HepG2 (cell line): ENCODE measurements around the gene CCNA2. TPM values are rescaled to one million over a fixed set of nuclear protein-coding genes. Genes with fewer than 3 reads are reported as not detected.

Experiments
- CBFB ChIP-seq: sonication (generic); formaldehyde crosslinking; IDR thresholded peaks from 2 replicates; pipeline ENCODE4 v1.4.0; 2020; ENCODE audit warnings: missing genetic modification reagents
- HNRNPL ChIP-seq: fragments of 200-400 bp; formaldehyde crosslinking; IDR thresholded peaks from 2 replicates; pipeline ENCODE4 v1.6.1; 2017; ENCODE audit warnings: mild to moderate bottlenecking, low read depth, low read length
- HNRNPLL ChIP-seq: fragments of 200-400 bp; formaldehyde crosslinking; IDR thresholded peaks from 2 replicates; pipeline ENCODE4 v1.6.1; 2017; ENCODE audit warnings: mild to moderate bottlenecking, low read depth, low read length; ENCODE audit not compliant: poor library complexity, severe bottlenecking
- KDM3A ChIP-seq: IDR thresholded peaks from 2 replicates; pipeline ENCODE4 v1.6.1; 2018; ENCODE audit warnings: low read depth, missing compliant biosample characterization
- KLF15 ChIP-seq: sonication (generic); formaldehyde crosslinking; IDR thresholded peaks from 2 replicates; pipeline ENCODE4 v1.8.1; 2023; ENCODE audit warnings: borderline replicate concordance, mild to moderate bottlenecking, inconsistent platforms, missing genetic modification reagents, mixed read lengths
- MTF1 ChIP-seq: sonication (generic); formaldehyde crosslinking; IDR thresholded peaks from 2 replicates; pipeline ENCODE4 v1.5.0; 2020; ENCODE audit warnings: missing genetic modification reagents
- NCOA1 ChIP-seq: sonication (generic); formaldehyde crosslinking; IDR thresholded peaks from 2 replicates; pipeline ENCODE4 v1.9.0; 2021; ENCODE audit warnings: missing genetic modification reagents
- PLRG1 ChIP-seq: fragments of 450-650 bp; conservative IDR thresholded peaks from 2 replicates; pipeline ENCODE4 v1.6.1; 2016
- YY1 ChIP-seq: IDR thresholded peaks from 2 replicates; pipeline ENCODE4 v1.6.1; 2011; ENCODE audit warnings: low read length, low read depth, moderate library complexity, mild to moderate bottlenecking; ENCODE audit not compliant: insufficient read depth, insufficient replicate concordance
- ZC3H13 ChIP-seq: sonication (generic); formaldehyde crosslinking; IDR thresholded peaks from 2 replicates; pipeline ENCODE4 v1.8.1; 2023; ENCODE audit warnings: mild to moderate bottlenecking, missing genetic modification reagents, moderate library complexity
- ZNF121 ChIP-seq: sonication (generic); formaldehyde crosslinking; IDR thresholded peaks from 2 replicates; pipeline ENCODE4 v1.5.0; 2020; ENCODE audit warnings: mild to moderate bottlenecking, missing genetic modification reagents
- ZNF225 ChIP-seq: sonication (generic); formaldehyde crosslinking; IDR thresholded peaks from 2 replicates; pipeline ENCODE4 v1.4.0; 2020; ENCODE audit warnings: mild to moderate bottlenecking, missing genetic modification reagents
- ZNF496 ChIP-seq: sonication (generic); formaldehyde crosslinking; IDR thresholded peaks from 2 replicates; pipeline ENCODE4 v1.8.1; 2023; ENCODE audit warnings: mild to moderate bottlenecking, moderate library complexity, missing genetic modification reagents; ENCODE audit not compliant: insufficient replicate concordance
- ZNF792 ChIP-seq: IDR thresholded peaks from 2 replicates; pipeline ENCODE4 v1.6.1; 2016
- polyA plus RNA-seq, 8 experiments: library from polyadenylated mRNA; depleted of rRNA in 3 of 8; stranded (reverse) in 7 of 8; unstranded in 1 of 8; fragments of >200 nt; fragmentation: Illumina TruSeq in 4 of 8; extraction: Trizol in 4 of 8; gene quantifications; 2 replicates each; pipeline versions ENCODE4 v1.2.1 to v1.2.3, GENCODE V29; 2011 to 2016; ENCODE audit warnings: low read depth in 4 of 8, missing spikeins in 1 of 8, mixed read lengths in 1 of 8; ENCODE audit not compliant: insufficient read depth in 1 of 8
- total RNA-seq, 5 experiments: library from RNA; depleted of rRNA; stranded (reverse); fragments of >200 nt; fragmentation: Illumina TruSeq; extraction: Trizol; gene quantifications; 2 replicates each; pipeline ENCODE4 v1.2.3, GENCODE V29; 2016; ENCODE audit warnings: low read depth in 1 of 5
- TF ChIP-seq, protein P1 (sequence below): sonication (generic); formaldehyde crosslinking; IDR thresholded peaks from 2 replicates; pipeline ENCODE4 v1.8.0; 2022; ENCODE audit warnings: mild to moderate bottlenecking, missing genetic modification reagents
- TF ChIP-seq, protein P2 (sequence below): IDR thresholded peaks from 2 replicates; pipeline ENCODE4 v1.4.0; 2020; ENCODE audit warnings: mild to moderate bottlenecking, missing genetic modification reagents
- TF ChIP-seq, protein P3 (sequence below): IDR thresholded peaks from 2 replicates; pipeline ENCODE4 v1.6.1; 2016; ENCODE audit warnings: missing compliant biosample characterization, missing genetic modification reagents, borderline replicate concordance
- TF ChIP-seq, protein P4 (sequence below): sonication (generic); formaldehyde crosslinking; conservative IDR thresholded peaks from 2 replicates; pipeline ENCODE4 v1.4.0; 2020; ENCODE audit warnings: missing genetic modification reagents

CCNA2 gene
- total and polyA plus RNA-seq, 2 of the 13 experiments (the other 11 are each of a cell fraction or from before 2014, with no cell fraction given) = 31.3 to 105 TPM

DNA sequence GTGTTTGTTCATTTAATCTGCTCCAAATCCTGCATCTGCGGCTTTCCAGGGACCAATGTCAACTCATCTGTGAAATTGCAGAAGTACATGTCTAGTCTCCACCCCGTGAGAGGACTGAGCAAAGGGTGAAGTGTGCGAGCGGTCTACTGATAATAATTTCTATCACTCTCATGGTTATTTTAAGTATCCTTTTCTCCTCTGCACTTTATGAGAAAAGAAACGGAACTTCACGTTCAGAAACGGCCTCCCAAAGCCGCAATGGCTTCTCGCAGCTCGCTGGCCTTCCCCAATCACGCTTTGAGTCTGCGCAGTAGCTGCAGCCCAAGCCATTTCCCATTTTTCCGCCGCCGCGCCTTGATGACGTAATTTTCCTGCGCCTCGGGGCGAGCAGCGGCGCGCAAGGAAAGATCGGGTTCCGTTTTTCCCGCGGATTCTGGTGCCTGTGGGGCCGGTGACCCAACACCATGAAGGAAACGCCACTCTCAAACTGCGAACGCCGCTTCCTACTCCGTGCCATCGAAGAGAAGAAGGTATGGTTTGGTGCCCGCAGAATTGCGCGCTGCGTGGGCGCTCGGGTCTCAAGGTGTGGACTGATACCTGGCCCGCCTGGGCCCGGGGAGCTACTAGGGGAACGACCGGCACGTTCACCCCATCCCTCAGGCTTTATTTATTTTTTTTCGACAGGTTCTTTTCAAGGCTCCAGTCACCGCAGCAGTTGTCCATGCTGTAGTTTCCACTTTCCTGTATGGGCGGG is 22.5 kb downstream of the CCNA2 start, which contains the start of gene EXOSC9 (continued):
- peak; percentile 94 for TF ChIP-seq ZNF225
- TF ChIP-seq, protein P1, sequence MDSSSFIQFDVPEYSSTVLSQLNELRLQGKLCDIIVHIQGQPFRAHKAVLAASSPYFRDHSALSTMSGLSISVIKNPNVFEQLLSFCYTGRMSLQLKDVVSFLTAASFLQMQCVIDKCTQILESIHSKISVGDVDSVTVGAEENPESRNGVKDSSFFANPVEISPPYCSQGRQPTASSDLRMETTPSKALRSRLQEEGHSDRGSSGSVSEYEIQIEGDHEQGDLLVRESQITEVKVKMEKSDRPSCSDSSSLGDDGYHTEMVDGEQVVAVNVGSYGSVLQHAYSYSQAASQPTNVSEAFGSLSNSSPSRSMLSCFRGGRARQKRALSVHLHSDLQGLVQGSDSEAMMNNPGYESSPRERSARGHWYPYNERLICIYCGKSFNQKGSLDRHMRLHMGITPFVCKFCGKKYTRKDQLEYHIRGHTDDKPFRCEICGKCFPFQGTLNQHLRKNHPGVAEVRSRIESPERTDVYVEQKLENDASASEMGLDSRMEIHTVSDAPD (CRISPR knock-in tag) = no peak
- TF ChIP-seq PLRG1 = no peak
- 0 out of 2 replicates have a peak, but pooled peaks have one; percentile 31 for TF ChIP-seq MTF1 (CRISPR knock-in tag)
- no peak for TF ChIP-seq KLF15 (CRISPR knock-in tag)
- TF ChIP-seq KDM3A = 0 out of 2 replicates have a peak, but pooled peaks have one; percentile 54
- peak; percentile 53 for TF ChIP-seq HNRNPLL
- TF ChIP-seq, protein P2, sequence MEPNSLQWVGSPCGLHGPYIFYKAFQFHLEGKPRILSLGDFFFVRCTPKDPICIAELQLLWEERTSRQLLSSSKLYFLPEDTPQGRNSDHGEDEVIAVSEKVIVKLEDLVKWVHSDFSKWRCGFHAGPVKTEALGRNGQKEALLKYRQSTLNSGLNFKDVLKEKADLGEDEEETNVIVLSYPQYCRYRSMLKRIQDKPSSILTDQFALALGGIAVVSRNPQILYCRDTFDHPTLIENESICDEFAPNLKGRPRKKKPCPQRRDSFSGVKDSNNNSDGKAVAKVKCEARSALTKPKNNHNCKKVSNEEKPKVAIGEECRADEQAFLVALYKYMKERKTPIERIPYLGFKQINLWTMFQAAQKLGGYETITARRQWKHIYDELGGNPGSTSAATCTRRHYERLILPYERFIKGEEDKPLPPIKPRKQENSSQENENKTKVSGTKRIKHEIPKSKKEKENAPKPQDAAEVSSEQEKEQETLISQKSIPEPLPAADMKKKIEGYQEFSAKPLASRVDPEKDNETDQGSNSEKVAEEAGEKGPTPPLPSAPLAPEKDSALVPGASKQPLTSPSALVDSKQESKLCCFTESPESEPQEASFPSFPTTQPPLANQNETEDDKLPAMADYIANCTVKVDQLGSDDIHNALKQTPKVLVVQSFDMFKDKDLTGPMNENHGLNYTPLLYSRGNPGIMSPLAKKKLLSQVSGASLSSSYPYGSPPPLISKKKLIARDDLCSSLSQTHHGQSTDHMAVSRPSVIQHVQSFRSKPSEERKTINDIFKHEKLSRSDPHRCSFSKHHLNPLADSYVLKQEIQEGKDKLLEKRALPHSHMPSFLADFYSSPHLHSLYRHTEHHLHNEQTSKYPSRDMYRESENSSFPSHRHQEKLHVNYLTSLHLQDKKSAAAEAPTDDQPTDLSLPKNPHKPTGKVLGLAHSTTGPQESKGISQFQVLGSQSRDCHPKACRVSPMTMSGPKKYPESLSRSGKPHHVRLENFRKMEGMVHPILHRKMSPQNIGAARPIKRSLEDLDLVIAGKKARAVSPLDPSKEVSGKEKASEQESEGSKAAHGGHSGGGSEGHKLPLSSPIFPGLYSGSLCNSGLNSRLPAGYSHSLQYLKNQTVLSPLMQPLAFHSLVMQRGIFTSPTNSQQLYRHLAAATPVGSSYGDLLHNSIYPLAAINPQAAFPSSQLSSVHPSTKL (CRISPR knock-in tag) = peak; percentile 46; the same call in 1 of the 2 replicates
- TF ChIP-seq, protein P3, sequence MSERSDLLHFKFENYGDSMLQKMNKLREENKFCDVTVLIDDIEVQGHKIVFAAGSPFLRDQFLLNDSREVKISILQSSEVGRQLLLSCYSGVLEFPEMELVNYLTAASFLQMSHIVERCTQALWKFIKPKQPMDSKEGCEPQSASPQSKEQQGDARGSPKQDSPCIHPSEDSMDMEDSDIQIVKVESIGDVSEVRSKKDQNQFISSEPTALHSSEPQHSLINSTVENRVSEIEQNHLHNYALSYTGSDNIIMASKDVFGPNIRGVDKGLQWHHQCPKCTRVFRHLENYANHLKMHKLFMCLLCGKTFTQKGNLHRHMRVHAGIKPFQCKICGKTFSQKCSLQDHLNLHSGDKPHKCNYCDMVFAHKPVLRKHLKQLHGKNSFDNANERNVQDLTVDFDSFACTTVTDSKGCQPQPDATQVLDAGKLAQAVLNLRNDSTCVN (CRISPR knock-in tag) = peak; percentile 20; the same call in 1 of the 2 replicates
- no peak for TF ChIP-seq ZNF496
- TF ChIP-seq, protein P4, sequence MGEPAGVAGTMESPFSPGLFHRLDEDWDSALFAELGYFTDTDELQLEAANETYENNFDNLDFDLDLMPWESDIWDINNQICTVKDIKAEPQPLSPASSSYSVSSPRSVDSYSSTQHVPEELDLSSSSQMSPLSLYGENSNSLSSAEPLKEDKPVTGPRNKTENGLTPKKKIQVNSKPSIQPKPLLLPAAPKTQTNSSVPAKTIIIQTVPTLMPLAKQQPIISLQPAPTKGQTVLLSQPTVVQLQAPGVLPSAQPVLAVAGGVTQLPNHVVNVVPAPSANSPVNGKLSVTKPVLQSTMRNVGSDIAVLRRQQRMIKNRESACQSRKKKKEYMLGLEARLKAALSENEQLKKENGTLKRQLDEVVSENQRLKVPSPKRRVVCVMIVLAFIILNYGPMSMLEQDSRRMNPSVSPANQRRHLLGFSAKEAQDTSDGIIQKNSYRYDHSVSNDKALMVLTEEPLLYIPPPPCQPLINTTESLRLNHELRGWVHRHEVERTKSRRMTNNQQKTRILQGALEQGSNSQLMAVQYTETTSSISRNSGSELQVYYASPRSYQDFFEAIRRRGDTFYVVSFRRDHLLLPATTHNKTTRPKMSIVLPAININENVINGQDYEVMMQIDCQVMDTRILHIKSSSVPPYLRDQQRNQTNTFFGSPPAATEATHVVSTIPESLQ (CRISPR knock-in tag) = 0 out of 2 replicates have a peak, but pooled peaks have one; percentile 38
- peak; percentile 89 for TF ChIP-seq YY1
- TF ChIP-seq HNRNPL = peak; percentile 22; the same call in 1 of the 2 replicates
- TF ChIP-seq ZC3H13 (CRISPR knock-in tag) = peak; percentile 87
- 0 out of 2 replicates have a peak, but pooled peaks have one; percentile 47 for TF ChIP-seq ZNF792 (CRISPR knock-in tag)
- no peak for TF ChIP-seq NCOA1 (CRISPR knock-in tag)
- TF ChIP-seq CBFB (CRISPR knock-in tag) = 0 out of 2 replicates have a peak, but pooled peaks have one; percentile 65
- no peak for TF ChIP-seq ZNF121 (CRISPR knock-in tag)
